K562 (cell line): ENCODE data around the gene BCAR1. TPM values are rescaled to one million over a fixed set of nuclear protein-coding genes. Genes with fewer than 3 reads are reported as not detected.

Experiments
- ATAC-seq: fragments of 200-7000 bp; cut with Tn5 transposase; 3 replicates; pipeline ENCODE4 v1.9.1; 2020; ENCODE audit warnings: moderate library complexity
- BruUV-seq: library from RNA; stranded (reverse); fragments of 400-500 nt; replicated peaks from 2 replicates; lab custom pipeline; 2021; lab: Mats Ljungman, UMichigan
- CTCF ChIA-PET: fragments of 300-600 bp; formaldehyde crosslinking; extraction: SDS; loops from one replicate; lab custom pipeline; 2021; ENCODE audit warnings: low intra/inter-chr PET ratio; lab: Yijun Ruan, JAX
- POLR2A ChIA-PET: fragments of 300-600, 350-650 bp; sonication (Branson Sonifier 250); formaldehyde crosslinking; extraction: SDS; loops from one replicate; lab custom pipeline; 2021; ENCODE audit warnings: antibody characterized with exemption, inconsistent platforms; lab: Yijun Ruan, JAX
- DNase-seq, 4 experiments: peaks; one replicate each; pipeline versions ENCODE4 v3.0.0 to v3.0.0-alpha.2; 2011 to 2018; ENCODE audit warnings: low spot score in 3 of 4, mixed read lengths in 3 of 4; ENCODE audit errors: extremely low read depth in 1 of 4
- FAIRE-seq: peaks from 2 replicates; lab custom pipeline; 2011; peaks lifted over from hg19 to GRCh38; lab: Jason Lieb, UNC
- H2AFZ ChIP-seq: 2 replicates; pipeline ENCODE4 v1.6.0; 2011; ENCODE audit warnings: low read depth, low read length, control low read depth, inconsistent platforms
- H3K27ac ChIP-seq: fragments of 200-600 bp; 3 replicates; pipeline ENCODE4 v1.8.0; 2011; ENCODE audit warnings: low read depth, mild to moderate bottlenecking, control low read depth, inconsistent platforms, low read length, moderate library complexity, mixed read lengths; ENCODE audit errors: extremely low read depth
- H3K27me3 ChIP-seq, 2 experiments: fragments of 300-600 bp in 1 of 2; 2 replicates in 1 of 2; 3 replicates in 1 of 2; pipeline versions ENCODE4 v1.6.0 to v1.8.0; 2011; ENCODE audit warnings: inconsistent platforms in 2 of 2, low read length in 2 of 2, mild to moderate bottlenecking in 1 of 2, mixed read lengths in 1 of 2, moderate library complexity in 1 of 2; ENCODE audit not compliant: control insufficient read depth in 2 of 2, insufficient read depth in 2 of 2
- H3K36me3 ChIP-seq: fragments of 300-600 bp; 3 replicates; pipeline ENCODE4 v1.8.0; 2011; ENCODE audit warnings: mild to moderate bottlenecking, low read length, inconsistent platforms; ENCODE audit not compliant: control insufficient read depth, insufficient read depth
- H3K4me1 ChIP-seq, 2 experiments: fragments of 200-600 bp in 1 of 2; replicated peaks in 1 of 2; 2 replicates in 1 of 2; 3 replicates in 1 of 2; pipeline versions ENCODE4 v1.5.1 to v1.8.0; 2011; ENCODE audit warnings: inconsistent platforms in 2 of 2, low read length in 2 of 2, mild to moderate bottlenecking in 1 of 2, mixed read lengths in 1 of 2, moderate library complexity in 1 of 2; ENCODE audit not compliant: control insufficient read depth in 2 of 2, insufficient read depth in 2 of 2
- H3K4me2 ChIP-seq: 2 replicates; pipeline ENCODE4 v1.6.1; 2011; ENCODE audit warnings: low read length, control low read depth, inconsistent platforms, mixed read lengths; ENCODE audit not compliant: insufficient read depth
- H3K4me3 ChIP-seq: fragments of 200-600 bp; sonication (generic), shearing (Covaris generic); 2 replicates; pipeline ENCODE4 v1.5.1; 2016; ENCODE audit warnings: control low read depth, inconsistent platforms
- H3K79me2 ChIP-seq: fragments of 200-600 bp; 3 replicates; pipeline ENCODE4 v1.8.0; 2011; ENCODE audit warnings: low read length, inconsistent platforms; ENCODE audit not compliant: control insufficient read depth, insufficient read depth
- H3K9ac ChIP-seq, 2 experiments: 2 replicates each; pipeline versions ENCODE4 v1.6.0 to v1.6.1; 2011; ENCODE audit warnings: low read depth in 2 of 2, low read length in 2 of 2, control low read depth in 1 of 2, inconsistent platforms in 1 of 2, mild to moderate bottlenecking in 1 of 2, mixed read lengths in 1 of 2; ENCODE audit not compliant: insufficient read depth in 1 of 2
- H3K9me1 ChIP-seq: one replicate; pipeline ENCODE4 v1.6.0; 2011; ENCODE audit warnings: inconsistent platforms, mild to moderate bottlenecking, low read length, moderate library complexity; ENCODE audit not compliant: control insufficient read depth, insufficient read depth
- H3K9me3 ChIP-seq: replicated peaks from 2 replicates; pipeline ENCODE4 v1.5.1; 2011; ENCODE audit warnings: low read depth, low read length, inconsistent platforms; ENCODE audit not compliant: control insufficient read depth, insufficient read depth
- H4K20me1 ChIP-seq: replicated peaks from 2 replicates; pipeline ENCODE4 v1.6.1; 2011; ENCODE audit warnings: low read length, inconsistent platforms, mixed read lengths; ENCODE audit not compliant: control insufficient read depth, insufficient read depth
- HDGF ChIP-seq: fragments of 450-650 bp; IDR thresholded peaks from 2 replicates; pipeline ENCODE4 v1.6.1; 2016
- MTA3 ChIP-seq: fragments of 450-650 bp; formaldehyde crosslinking; IDR thresholded peaks from 2 replicates; pipeline ENCODE4 v1.6.1; 2017; ENCODE audit warnings: mild to moderate bottlenecking, borderline replicate concordance
- NUFIP1 ChIP-seq: fragments of 450-650 bp; IDR thresholded peaks from 2 replicates; pipeline ENCODE4 v1.6.1; 2018; ENCODE audit not compliant: partially characterized antibody
- SIN3B ChIP-seq: fragments of 450-650 bp; IDR thresholded peaks from 2 replicates; pipeline ENCODE4 v1.6.1; 2017; ENCODE audit warnings: low read depth, mild to moderate bottlenecking, moderate library complexity
- WGBS: fragments of 100-300 bp; shearing (Covaris generic); methylation state at CpG from one replicate; pipeline ENCODE4 v1.1.6; 2016; ENCODE audit warnings: low coverage, mixed read lengths; ENCODE audit not compliant: insufficient coverage; ENCODE audit errors: missing lambda C conversion rate; 5-methylcytosine and 5-hydroxymethylcytosine counted together
- in situ Hi-C: fragments of 300-500 bp; cut with MboI; formaldehyde crosslinking; loops from 4 replicates; pipeline ENCODE4 v1.15.0; 2018; ENCODE audit warnings: inconsistent platforms, mixed read lengths
- intact Hi-C: fragments of 100-400 bp; cut with micrococcal nuclease; formaldehyde crosslinking; loops from 2 replicates; pipeline ENCODE4 v1.14.2; 2022
- polyA plus RNA-seq, 8 experiments: library from polyadenylated mRNA; depleted of rRNA in 4 of 8; stranded (reverse) in 5 of 8; unstranded in 3 of 8; fragments of >200 nt; fragmentation: Nextera tagmentation in 2 of 8; fragmentation: Illumina TruSeq in 1 of 8; extraction: Ambion mirVana in 2 of 8; extraction: Trizol in 1 of 8; gene quantifications; 2 replicates each; pipeline versions ENCODE4 v1.2.1 to v1.2.3, GENCODE V29; 2011 to 2014; ENCODE audit warnings: inconsistent platforms in 1 of 8, missing spikeins in 1 of 8
- total RNA-seq, 7 experiments: library from RNA; depleted of rRNA in 6 of 7; stranded (reverse); fragments of >200 nt in 6 of 7; fragmentation: Illumina TruSeq in 2 of 7; extraction: Trizol in 2 of 7; gene quantifications; 2 replicates each; pipeline versions ENCODE4 v1.2.1 to v1.2.3, GENCODE V29; 2011 to 2021; ENCODE audit warnings: low replicate concordance in 1 of 7
- TF ChIP-seq, protein P1 (sequence below): fragments of 450-650 bp; IDR thresholded peaks from 2 replicates; pipeline ENCODE4 v1.6.1; 2018; ENCODE audit warnings: mild to moderate bottlenecking, low read depth; ENCODE audit not compliant: partially characterized antibody

The BCAR1 gene
- total and polyA plus RNA-seq, 9 of the 15 experiments (the other 6 are each of a cell fraction or from before 2014, with no cell fraction given), result 0.10 to 26.3 (median 3.6) TPM

DNA sequence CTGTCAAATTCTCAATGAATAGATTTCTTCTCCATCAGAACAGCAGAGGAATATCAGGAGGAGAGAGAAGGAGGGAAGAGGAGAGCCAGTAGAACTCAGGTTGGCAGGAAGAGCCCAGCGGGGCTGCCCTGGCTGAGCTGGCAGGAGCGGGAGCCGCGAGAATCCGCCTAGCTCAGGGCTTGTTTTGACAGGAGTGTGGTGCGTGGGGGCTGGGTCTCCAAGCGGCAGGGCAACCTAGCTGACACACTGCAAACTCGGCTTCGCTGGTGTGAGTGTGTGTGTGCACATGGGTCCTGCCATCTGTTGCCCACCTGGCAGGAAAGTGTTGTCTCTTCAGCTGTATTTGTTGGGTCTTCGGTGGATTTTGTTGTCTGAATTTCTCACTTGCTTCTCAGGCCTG is 27.9 kb upstream of the BCAR1 start:
- intact Hi-C loops, result no loop called here
- CTCF ChIA-PET, result no interaction called here

More for the DNA sequence above, 27.9 kb upstream of the BCAR1 start:
- DNase-seq (no peak), ATAC-seq (0 out of 3 replicates have a peak, but pooled peaks have one; percentile 37), FAIRE-seq (no peak)
- TF ChIP-seq MTA3 (no peak), NUFIP1 (no peak), HDGF (no peak), SIN3B (no peak)
- TF ChIP-seq, protein P1, sequence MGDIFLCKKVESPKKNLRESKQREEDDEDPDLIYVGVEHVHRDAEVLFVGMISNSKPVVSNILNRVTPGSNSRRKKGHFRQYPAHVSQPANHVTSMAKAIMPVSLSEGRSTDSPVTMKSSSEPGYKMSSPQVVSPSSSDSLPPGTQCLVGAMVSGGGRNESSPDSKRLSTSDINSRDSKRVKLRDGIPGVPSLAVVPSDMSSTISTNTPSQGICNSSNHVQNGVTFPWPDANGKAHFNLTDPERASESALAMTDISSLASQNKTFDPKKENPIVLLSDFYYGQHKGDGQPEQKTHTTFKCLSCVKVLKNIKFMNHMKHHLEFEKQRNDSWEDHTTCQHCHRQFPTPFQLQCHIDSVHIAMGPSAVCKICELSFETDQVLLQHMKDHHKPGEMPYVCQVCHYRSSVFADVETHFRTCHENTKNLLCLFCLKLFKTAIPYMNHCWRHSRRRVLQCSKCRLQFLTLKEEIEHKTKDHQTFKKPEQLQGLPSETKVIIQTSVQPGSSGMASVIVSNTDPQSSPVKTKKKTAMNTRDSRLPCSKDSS, result no peak
- Histone ChIP-seq H2AFZ (no peak overlapping the region), H3K9ac (no peak overlapping the region), H3K36me3 (no peaks in the 10 kb centered on the region), H3K9me3 (no peaks in the 10 kb centered on the region), H3K27ac (no peak overlapping the region), H3K9me1 (no peaks in the 10 kb centered on the region), H4K20me1 (no peaks in the 10 kb centered on the region), H3K4me2 (no peak overlapping the region), H3K79me2 (no peaks in the 10 kb centered on the region), H3K4me3 (no peak overlapping the region), H3K27me3 (peaks cover 18 to 41% of the 10 kb centered on the region in 2 experiments), H3K4me1 (peaks cover 0 to 3% of the 10 kb centered on the region in 2 experiments; a peak in 1 of 5 replicates)
- BruUV-seq, result no TSS peak
- 10% methylated on average over 10 of the region's 10 CpGs for WGBS
- POLR2A ChIA-PET, result interaction anchor here (0.6 kb wide), 1 partner anchor 10 kb away, joined by 3 read pairs; no protein-coding TSS in a partner anchor
- in situ Hi-C loops, result no loop called here
